NCI-H2029 treated with DMSO at 0.1 percent for 48 hours (cell line): ENCODE data around the gene C1orf35.
A peak's percentile ranks its signal among the peaks of the same experiment; 100 is the strongest.

Experiments used
- DNase-seq: peaks from one replicate; lab custom pipeline; 2025; lab: John Stamatoyannopoulos, UW

C1orf35 gene

GRCh38 chr1:228094432-228095016 lies 8.6 kb downstream of the C1orf35 start:
- DNase-seq = no peak

- DNase-seq = no peak
Observed at GRCh38 chr1:228093050-228093906, 9.8 kb downstream of the C1orf35 start.

- DNase-seq = no peak
Observed at GRCh38 chr1:228092342-228093049, 10.6 kb downstream of the C1orf35 start.

GRCh38 chr1:228091084-228091483 lies 12.0 kb downstream of the C1orf35 start:
- no peak for DNase-seq

- DNase-seq = no peak
Observed at GRCh38 chr1:228090613-228091081, 12.5 kb downstream of the C1orf35 start.

GRCh38 chr1:228089519-228090380 lies 13.4 kb downstream of the C1orf35 start:
- DNase-seq = no peak

GRCh38 chr1:228088586-228089498 lies 14.3 kb downstream of the C1orf35 start:
- DNase-seq = no peak

GRCh38 chr1:228087771-228088251 lies 15.3 kb downstream of the C1orf35 start:
- no peak for DNase-seq

GRCh38 chr1:228085287-228085951 lies 17.7 kb downstream of the C1orf35 start:
- no peak for DNase-seq

- no peak for DNase-seq
Observed at GRCh38 chr1:228084797-228085196, 18.3 kb downstream of the C1orf35 start.

GRCh38 chr1:228084325-228084724 lies 18.8 kb downstream of the C1orf35 start:
- no peak for DNase-seq

- no peak for DNase-seq
Observed at GRCh38 chr1:228083871-228084278, 19.2 kb downstream of the C1orf35 start.

GRCh38 chr1:228082918-228083870 lies 19.9 kb downstream of the C1orf35 start:
- no peak for DNase-seq

GRCh38 chr1:228082214-228082917 lies 20.8 kb downstream of the C1orf35 start, which contains the start of gene ARF1:
ARF1 (plus strand) TSS chr1:228082708; CDS start chr1:228097115, 14,407 bp downstream.
- peak; percentile 30 for DNase-seq

GRCh38 chr1:228081578-228082213 lies 21.4 kb downstream of the C1orf35 start:
- DNase-seq = no peak

- no peak for DNase-seq
Observed at GRCh38 chr1:228081144-228081543, 22.0 kb downstream of the C1orf35 start.

- DNase-seq = no peak
Observed at GRCh38 chr1:228079601-228080263, 23.4 kb downstream of the C1orf35 start.
